GM12892 (cell line): ENCODE data around the gene SBK3.

Experiments used
- POLR2A ChIP-seq: IDR thresholded peaks from 2 replicates; pipeline ENCODE4 v1.6.1; 2011; ENCODE audit warnings: low read depth, low read length, control low read depth
- POLR2AphosphoS5 ChIP-seq: IDR thresholded peaks from 2 replicates; pipeline ENCODE4 v1.6.1; 2011; ENCODE audit warnings: low read depth, low read length, control low read depth

DNA sequence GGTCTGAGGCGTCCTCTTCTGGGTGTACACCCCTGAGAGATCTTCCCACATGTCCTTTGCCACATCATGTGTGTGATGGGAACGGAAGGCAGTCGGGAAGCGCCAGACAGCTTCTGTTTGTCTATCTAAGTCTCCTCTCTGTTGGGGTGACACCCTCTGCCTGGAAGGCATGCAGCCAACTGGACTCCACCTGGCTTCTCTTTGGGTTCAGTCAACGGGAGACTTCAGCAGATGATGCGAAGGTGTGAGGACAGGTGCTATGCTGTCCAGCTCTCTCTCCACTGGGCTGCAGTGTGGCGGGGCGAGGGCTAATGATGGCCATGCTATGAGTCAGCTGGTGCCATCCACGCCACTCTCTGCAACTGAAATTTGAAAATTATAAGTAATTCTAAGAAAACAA, 14.3 kb upstream of the SBK3 start:
- TF ChIP-seq POLR2A (no peak), POLR2AphosphoS5 (no peak)
